ENCODE results near the gene GPR162.

Gene GPR162

DNA sequence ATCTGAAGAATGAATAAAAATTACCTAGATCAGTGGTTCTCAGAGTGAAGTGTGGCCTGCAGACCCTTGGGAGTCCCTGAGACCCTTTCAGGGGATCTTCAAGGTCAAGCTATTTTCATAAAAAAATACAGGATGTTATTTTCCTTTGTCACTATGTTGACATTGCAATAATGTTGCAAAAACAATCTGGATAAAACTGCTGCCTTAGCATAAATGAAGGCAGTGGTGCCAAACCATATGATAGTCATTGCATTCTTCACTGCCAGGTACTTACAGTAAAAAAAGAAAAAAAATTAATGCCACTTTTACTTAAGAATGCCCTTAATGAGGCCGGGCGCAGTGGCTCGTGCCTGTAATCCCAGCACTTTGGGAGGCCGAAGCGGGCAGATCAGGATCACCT lies 34.3 kb upstream of the GPR162 start:
- no peak for DNase-seq

- DNase-seq: peak; percentile 63 to 67
These were observed 32.4 kb upstream of the GPR162 start, which contains the start of gene CD4 for GRCh38 chr12:6788972-6789924. CD4 (plus strand) TSS chr12:6789528; CDS start chr12:6800139, 10,611 bp downstream.

GRCh38 chr12:6790496-6791150 lies 31.0 kb upstream of the GPR162 start:
- peak; percentile 45 to 47 for DNase-seq

- no peak for DNase-seq
These were observed 29.6 kb upstream of the GPR162 start for GRCh38 chr12:6791931-6792520.

DNA sequence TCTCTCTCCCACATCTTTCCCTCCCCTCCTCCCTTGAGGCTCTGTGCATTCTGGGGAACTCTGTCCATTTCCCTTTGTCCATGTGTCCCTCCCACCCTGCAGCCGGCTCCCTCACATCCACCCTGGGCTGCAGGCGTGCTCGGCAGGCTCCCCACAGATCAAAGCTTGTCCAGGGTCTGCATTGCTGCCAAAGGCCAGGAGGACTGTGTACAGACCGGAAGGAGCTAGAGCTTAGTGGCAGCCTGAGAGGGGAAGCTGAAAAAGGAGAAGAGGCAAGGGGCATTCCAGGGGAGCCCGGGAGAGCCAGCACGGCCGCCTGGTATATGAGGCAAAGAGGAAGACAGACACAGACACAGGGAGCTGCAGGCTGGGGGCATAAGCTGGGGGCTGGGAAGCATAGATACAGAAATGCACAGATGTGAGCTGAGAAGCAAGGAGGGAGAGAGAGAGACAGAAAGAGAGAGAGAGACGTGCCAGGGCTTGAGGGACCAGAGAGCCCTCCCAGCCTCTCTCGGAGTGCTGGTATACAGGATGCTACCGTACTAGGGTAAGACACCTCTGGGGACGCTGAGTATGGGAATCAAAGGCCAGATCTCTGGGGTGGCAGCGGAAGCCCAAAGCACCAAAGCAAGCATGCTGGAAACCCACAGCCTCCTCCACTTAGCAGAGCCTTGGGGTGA lies 29.0 kb upstream of the GPR162 start:
- peak in 1 of 2 donors; percentile 36 for DNase-seq

GRCh38 chr12:6795088-6795487 lies 26.5 kb upstream of the GPR162 start:
- no peak for DNase-seq

GRCh38 chr12:6796576-6796975 lies 25.0 kb upstream of the GPR162 start:
- DNase-seq: no peak

DNA sequence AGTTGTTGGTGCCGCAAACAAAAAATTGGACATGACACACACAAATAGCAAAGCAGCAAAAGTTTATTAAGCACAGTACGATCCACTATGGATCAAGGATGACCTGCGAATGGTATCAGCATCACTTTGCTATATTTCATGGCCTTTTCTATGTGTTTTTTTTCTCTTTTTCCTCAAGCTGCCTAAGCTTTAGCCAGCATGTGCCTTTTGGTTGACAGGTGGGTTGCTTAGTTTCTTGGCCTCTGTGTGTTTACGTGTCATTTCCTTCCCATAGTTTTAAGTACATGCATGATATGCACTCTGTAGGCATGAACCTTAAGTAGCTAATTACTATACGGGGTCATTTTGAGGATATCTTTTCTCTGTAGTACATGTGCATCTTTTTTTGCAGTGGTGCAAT lies 22.5 kb upstream of the GPR162 start:
- no peak for DNase-seq

GRCh38 chr12:6807170-6807569 lies 14.5 kb upstream of the GPR162 start:
- no peak for DNase-seq

GRCh38 chr12:6809056-6809455 lies 12.6 kb upstream of the GPR162 start:
- DNase-seq: no peak

- no peak for DNase-seq
These were observed 10.9 kb upstream of the GPR162 start for GRCh38 chr12:6810758-6811157.

GRCh38 chr12:6813363-6813762 lies 8.3 kb upstream of the GPR162 start:
- DNase-seq: no peak

DNA sequence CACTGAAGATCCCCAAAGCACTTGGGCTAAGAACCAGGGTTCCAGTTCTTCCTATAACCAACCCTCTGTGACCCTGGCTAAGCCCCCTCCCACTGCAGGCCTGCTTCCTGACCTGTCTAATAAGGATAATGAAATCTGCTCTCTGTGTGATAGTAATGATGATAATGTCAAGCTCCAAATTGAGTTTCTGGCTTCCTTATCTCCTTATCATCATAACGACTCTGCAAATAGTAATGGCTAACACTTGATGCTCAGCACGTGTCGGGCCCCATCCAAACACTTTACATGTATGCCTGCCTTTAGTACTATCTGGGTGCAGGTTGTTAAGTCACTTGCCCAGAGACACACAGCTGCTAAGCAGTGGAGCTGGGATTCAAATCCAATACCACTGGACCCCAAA lies 5.0 kb upstream of the GPR162 start:
- DNase-seq: no peak

GRCh38 chr12:6817098-6817497 lies 4.5 kb upstream of the GPR162 start:
- no peak for DNase-seq

GRCh38 chr12:6817662-6818157 lies 3.9 kb upstream of the GPR162 start:
- DNase-seq: no peak

DNA sequence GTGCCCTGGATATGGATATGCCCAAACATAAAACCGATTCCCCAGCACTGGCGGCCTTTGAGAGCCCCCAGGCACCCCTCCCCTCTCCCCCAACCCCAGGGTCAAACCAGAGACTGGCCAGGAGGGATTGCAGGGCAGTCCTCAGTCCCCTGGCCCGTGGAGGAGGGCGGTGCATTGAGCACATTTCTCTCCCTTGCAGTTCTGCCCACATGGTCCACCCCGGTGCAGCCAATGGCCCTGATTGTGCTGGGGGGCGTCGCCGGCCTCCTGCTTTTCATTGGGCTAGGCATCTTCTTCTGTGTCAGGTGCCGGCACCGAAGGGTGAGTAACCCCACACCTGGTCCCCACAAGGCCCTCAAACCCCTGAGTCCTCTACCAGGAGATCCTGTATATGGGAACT lies 3.4 kb upstream of the GPR162 start:
- DNase-seq: no peak

- DNase-seq: no peak
These were observed 3.0 kb upstream of the GPR162 start for GRCh38 chr12:6818645-6819044.

DNA sequence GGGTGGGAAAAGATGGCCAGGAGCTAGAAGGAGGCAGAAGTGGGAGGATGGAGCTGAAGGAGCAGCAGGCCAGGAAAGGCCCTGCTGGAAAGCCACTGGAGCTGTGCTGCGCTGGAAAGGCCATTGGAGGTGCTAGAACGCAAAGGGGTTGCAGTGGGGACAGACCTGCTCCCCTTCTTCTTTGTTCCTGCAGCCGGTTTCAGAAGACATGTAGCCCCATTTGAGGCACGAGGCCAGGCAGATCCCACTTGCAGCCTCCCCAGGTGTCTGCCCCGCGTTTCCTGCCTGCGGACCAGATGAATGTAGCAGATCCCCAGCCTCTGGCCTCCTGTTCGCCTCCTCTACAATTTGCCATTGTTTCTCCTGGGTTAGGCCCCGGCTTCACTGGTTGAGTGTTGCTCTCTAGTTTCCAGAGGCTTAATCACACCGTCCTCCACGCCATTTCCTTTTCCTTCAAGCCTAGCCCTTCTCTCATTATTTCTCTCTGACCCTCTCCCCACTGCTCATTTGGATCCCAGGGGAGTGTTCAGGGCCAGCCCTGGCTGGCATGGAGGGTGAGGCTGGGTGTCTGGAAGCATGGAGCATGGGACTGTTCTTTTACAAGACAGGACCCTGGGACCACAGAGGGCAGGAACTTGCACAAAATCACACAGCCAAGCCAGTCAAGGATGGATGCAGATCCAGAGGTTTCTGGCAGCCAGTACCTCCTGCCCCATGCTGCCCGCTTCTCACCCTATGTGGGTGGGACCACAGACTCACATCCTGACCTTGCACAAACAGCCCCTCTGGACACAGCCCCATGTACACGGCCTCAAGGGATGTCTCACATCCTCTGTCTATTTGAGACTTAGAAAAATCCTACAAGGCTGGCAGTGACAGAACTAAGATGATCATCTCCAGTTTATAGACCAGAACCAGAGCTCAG lies 2.3 kb upstream of the GPR162 start:
- DNase-seq: no peak

- DNase-seq: no peak
These were observed 1.5 kb upstream of the GPR162 start for GRCh38 chr12:6820166-6820565.

GRCh38 chr12:6822426-6823135 lies 960 bp downstream of the GPR162 start:
- no peak for DNase-seq
